ENCODE data around the gene LRRC10B.

Gene LRRC10B

DNA sequence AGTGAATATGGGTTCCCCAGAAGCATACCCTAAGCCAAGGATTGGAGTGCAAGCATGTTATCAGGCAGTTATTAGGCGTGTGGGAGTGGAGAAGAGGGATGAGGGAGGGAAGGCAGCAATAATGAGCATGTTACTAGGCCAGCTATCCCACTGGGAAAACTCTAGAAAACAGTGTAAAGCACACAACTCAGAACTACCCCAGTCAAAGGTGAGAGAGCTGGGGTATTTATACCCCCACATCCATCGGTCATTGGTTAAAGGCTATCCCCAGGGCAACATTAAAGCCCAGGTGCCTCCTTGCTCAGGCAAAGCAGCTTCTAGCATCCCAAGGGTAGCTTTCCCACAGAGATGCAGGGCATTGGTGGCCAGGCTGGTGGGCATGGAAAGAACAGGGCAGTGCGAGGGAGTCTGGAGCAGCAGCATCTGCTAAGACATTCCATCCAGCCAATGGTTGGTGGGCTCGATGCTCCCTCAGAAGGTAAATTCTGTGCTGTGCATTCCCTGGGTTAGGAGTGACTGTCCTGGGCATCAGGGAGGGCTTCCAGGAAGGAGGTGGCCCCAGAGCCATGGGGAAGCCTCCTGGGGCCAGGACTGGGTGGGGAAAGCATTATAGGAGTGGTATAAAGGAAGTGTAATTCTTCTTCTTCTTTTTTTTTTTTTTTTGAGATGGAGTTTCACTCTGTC is 21.1 kb upstream of the LRRC10B start:
- no peak for DNase-seq

DNA sequence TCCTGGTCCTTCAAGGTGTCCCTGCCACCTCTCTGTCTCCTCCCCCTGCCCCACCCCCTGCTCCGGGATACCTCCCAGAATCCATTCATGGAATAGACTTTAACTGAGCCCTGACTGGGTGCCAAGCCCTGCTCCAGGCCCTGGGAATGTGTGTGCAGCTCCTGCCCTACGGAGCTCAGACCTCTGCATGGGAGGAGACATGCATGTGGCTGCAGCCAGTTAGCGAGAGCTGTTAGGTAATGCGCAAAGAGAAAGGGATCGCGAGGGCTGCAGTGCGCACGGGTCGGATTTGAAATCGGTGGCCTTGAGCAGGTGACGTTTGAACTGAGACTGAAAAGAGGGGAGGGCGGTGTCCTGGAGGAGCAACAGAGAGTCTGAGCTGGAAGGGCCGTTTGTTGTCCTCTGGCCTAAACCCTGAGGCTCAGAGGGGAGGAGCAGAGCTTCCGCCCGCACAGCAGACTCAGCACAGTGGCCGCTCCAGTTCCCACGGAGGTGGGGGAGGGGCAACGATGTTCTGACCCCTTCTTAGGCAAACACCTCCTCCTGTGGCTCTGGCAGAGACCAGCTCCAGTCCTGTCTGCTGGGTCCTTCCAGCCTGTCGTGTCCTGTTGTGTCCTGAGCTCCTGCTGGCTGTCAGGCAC is 19.8 kb upstream of the LRRC10B start:
- DNase-seq, result peak; percentile 60

GRCh38 chr11:61489833-61490721 is 18.5 kb upstream of the LRRC10B start:
- no peak for DNase-seq

- no peak for DNase-seq
These were observed 16.7 kb upstream of the LRRC10B start for GRCh38 chr11:61491736-61492395.

DNA sequence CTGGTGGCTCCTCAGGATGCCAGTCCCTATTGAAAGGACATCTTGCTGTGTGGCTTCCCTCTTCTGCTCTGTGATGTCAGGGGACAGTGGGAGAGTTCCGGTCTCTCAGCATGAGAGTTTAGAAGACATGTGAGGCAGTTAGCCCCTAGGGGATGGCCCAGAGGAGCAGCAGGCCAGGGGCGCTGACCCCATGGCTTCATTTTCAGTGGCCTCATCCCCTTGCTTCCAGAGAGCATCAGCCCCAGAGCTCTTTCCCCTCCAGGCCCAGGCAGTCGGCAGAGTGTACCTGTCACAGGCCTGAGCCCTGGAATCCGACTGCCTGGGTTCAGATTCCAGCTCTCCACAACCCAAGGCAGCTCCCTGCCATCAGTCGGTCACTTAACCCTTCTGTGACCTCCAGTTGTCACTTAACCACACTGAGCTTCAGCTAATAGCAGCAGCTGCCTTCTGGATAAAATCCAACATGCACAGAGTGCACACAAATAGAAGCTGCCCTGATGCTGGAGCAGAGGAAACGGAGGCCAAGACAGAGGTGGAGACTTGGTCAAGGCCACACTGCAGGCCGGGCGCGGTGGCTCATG is 14.1 kb upstream of the LRRC10B start:
- no peak for DNase-seq

DNA sequence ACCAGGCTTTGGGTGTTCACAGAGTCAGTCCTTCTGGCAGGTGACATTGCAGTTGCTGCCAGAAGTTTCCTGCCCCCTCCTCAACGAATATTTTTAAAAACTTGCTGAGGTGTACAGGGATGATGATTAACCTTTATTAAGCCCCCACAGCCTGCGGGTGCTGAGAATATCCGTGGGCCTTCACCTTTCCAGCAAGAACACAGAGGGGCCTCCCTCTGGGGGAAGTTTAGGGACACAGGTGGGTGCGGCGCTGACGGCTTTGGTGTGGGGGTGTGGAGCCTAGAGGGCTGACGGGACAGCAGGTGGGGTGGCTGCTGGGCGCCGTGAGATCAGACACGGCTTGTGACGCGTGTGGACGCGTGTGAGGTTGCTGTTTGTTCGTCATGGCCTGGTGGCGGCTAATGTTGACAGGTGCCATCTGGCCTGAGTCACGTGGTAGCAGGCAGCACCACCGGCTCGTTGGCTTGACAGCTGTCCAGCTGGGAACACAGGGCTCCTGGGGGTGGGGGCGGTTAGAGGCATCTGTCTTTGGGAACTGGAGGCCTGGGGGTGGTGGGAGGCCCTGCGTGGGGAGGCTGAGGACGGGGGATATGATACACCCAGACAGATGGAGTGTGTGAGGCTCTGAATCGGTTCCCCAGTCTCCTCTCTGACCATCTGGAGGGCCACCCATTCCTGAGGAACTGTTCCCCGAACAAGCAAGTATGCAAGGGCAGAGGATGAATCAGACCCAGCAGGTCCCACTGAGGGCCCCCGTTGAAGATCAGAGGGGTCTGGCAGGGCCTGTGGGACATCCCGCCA is 12.5 kb upstream of the LRRC10B start:
- DNase-seq, result peak; percentile 66

DNA sequence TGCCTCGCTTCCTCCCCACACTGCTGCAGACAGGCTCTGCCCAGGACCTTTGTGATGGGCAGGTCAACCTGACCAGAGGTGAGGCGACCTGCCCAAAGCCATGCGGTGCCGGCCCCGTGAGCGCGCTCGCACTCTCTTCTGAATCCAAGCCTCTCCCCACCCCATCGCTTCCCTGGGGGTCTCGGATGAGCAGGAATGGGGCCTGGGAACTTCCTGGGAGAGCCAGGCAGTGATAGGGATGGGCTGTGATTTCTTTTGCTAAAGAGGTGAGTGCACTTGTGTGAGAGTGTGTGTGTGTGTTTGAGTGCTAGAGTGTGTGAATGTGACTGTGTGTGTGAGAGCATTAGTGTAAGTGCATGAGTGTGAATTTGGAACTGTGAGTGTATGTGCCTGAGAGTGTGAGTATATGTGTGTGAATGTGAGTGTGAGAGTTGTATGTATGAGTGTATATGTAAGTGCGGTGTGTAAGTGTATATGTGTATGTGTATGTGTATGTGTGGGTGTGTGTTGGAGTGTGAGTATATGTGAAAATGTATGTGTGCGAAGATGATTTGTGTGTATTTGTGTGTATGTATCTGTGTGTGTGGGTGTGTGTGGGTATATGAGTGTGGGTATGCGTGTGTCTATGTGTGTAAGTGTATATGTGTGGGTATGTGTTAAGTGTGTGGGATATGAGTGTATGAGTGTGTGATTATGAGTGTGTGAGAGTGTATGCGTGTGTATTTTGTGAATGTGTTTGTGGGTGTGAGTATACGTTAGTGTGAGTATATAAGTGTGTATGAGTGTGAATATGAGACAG is 11.7 kb upstream of the LRRC10B start:
- no peak for DNase-seq

- DNase-seq, result no peak
These were observed 11.1 kb upstream of the LRRC10B start for GRCh38 chr11:61497473-61497872.

- no peak for DNase-seq
These were observed 10.7 kb upstream of the LRRC10B start for GRCh38 chr11:61497876-61498275.

- DNase-seq, result no peak
These were observed 9.7 kb upstream of the LRRC10B start for GRCh38 chr11:61498767-61499341.

DNA sequence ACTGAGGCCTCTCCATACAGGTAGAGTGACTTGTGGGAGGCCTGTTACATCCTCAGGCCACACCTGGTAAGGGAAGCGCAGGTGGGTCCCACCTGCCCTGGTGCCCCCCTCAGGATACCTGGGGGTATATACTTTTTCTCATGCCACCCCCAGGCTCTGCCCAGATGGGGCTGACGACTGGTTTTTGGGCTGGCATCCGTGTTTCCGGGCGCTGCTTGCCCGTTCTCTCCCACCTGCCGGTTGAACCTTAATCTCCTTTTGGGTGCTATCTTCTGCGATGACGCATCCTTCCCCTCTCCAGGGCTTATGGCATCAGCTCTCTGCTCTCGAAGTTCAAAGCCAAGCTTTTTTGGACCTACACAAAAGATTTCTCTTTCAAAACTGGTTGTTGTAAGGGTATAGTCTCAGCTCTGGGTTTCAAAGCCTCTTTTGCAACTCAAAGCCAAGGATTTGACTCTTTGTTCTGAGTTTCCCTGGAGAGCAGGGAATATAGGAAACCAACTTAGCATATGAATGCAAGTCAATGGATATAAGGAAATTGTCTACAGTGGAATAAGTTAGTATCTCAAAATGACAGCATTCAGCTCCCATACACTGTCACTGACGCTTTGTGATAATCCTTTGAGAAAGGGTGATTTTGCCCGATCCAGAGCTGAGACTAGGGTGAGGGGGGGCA is 8.6 kb upstream of the LRRC10B start:
- no peak for DNase-seq

- DNase-seq, result no peak
These were observed 6.0 kb upstream of the LRRC10B start for GRCh38 chr11:61502522-61502921.

DNA sequence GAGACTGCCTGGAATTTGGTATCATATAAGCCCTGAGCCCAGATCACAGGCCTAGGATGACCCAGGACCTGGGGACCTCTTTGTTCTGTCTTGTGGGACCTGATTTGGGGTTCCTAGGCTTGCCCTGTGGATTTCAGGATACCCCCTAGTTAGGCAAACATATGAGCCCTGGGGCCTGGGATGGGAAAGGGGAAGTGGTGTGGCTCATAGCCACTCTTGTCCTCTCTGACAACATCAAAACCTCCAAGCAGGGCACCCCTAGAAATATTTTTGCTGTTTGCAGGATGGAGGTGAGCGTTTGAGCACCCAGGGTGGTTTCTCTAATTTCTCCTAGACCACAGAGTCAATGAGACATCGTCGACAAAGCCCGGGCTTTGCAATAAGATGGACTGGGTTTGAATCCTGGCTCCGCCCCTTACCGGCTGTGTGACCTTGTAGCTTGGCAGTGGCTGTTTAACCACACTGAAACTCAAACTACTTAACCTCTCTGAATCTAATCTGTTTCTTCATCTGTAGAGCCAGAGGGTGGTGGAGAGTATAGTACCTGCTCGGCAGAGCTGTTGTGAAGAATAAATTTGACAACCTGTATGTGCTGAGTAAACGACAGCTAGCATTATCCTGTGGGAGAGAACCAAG is 5.3 kb upstream of the LRRC10B start:
- no peak for DNase-seq

DNA sequence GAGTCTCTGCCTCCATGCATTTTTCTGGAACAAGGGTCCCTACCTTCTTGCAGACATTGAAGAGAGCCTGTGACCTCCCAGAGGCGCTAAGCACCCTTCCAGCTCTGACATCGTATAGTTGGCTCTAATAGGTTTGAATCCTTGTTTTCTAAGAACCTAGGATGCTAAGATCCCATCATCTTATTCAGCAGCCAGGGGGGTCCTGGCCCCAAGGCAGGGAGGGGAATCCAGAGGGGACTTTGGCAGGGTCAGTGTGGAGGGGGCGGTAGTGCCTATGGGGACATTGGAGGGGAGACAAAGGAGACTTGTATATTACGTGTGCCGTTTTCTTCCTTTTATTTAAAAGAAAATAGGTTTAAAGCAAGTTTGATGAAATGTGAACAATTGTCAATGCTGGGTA is 3.4 kb upstream of the LRRC10B start:
- no peak for DNase-seq

DNA sequence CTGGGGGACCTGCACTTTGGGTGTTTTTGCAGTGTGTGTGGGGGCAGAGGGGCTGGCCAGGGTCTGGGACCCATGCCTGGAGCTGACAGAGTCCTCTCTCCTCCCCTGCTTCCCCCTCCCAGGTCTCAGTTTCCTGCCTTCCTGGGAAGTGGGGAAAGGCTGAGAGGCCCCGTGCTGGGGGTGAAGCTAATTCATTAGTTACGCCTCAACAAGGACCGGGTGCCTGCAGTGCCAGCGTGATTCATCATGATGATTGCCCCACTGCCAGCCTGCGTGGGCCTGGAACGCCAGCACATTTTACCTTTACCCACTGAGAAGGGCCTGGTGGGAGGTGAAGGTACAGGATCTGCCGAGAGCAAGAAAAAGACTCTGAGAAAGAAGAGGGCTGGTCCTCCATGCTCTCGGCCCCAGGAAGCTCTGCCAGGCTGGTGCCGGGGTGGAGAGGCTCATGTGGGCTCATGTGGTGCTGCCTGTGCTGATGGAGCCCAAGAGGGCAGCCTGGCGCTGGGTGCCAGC is 2.9 kb upstream of the LRRC10B start:
- no peak for DNase-seq

GRCh38 chr11:61507012-61507768 is 1.4 kb upstream of the LRRC10B start:
- DNase-seq, result no peak

- DNase-seq, result peak; percentile 79
These were observed 787 bp downstream of the LRRC10B start for GRCh38 chr11:61509043-61510029.
